Mammary microvascular endothelial cell (primary cell): ENCODE results near the gene PALM. TPM values are rescaled to one million over a fixed set of nuclear protein-coding genes. Genes with fewer than 3 reads are reported as not detected.

Source experiments
- total RNA-seq: library from RNA; depleted of rRNA; stranded (reverse); fragments of >200 nt; gene quantifications from 2 replicates; pipeline ENCODE4 v1.2.3, GENCODE V29; 2015

The PALM gene
- total RNA-seq: 5.9 and 6.9 TPM in 2 replicates

GRCh38 chr19:708154-709143 is at the start of gene PALM:
PALM (plus strand) TSS chr19:708935; CDS start chr19:709147, 212 bp downstream.

GRCh38 chr19:662962-663681 is 45.6 kb upstream of the PALM start, which contains the start of gene RNF126:
RNF126 (minus strand) TSS chr19:663214; CDS start chr19:663121, 93 bp downstream.

GRCh38 chr19:676339-677105 is 32.2 kb upstream of the PALM start, which contains the start of gene FSTL3:
FSTL3 (plus strand) TSS chr19:676392; CDS start chr19:676424, 32 bp downstream.

GRCh38 chr19:695352-695949 is 13.3 kb upstream of the PALM start, which contains the start of gene PRSS57:
PRSS57 (minus strand) TSS chr19:695452; CDS start chr19:695430, 22 bp downstream.

GRCh38 chr19:750640-751423 is 42.1 kb downstream of the PALM start, which contains the start of gene MISP:
MISP (plus strand) TSS chr19:751112; CDS start chr19:756947, 5,835 bp downstream.

GRCh38 chr19:796692-797527 is 88.2 kb downstream of the PALM start, which contains the start of gene PTBP1:
PTBP1 (plus strand) TSS chr19:797452; CDS start chr19:797498, 46 bp downstream.

Other genes starting within 250 kb of the PALM start
- 2.3 and 4.3 TPM in 2 replicates for gene SHC2, start 247.9 kb upstream of the PALM start, total RNA-seq
- 0.05 TPM in 1 of 2 replicates, not detected in the other for gene MADCAM1, start 212.4 kb upstream of the PALM start, total RNA-seq
- gene TPGS1, start 201.4 kb upstream of the PALM start, total RNA-seq: 40.9 and 48.2 TPM in 2 replicates
- 111 and 117 TPM in 2 replicates for gene CDC34, start 177.2 kb upstream of the PALM start, total RNA-seq
- gene GZMM, start 164.9 kb upstream of the PALM start, total RNA-seq: not detected in 2 replicates
- 537 and 604 TPM in 2 replicates for gene BSG, start 136.3 kb upstream of the PALM start, total RNA-seq
- 0.07 and 0.10 TPM in 2 replicates for gene HCN2, start 119.1 kb upstream of the PALM start, total RNA-seq
- gene POLRMT, start 75.4 kb upstream of the PALM start, total RNA-seq: 27.9 and 38.4 TPM in 2 replicates
- gene FGF22, start 69.1 kb upstream of the PALM start, total RNA-seq: not detected in 2 replicates
- 90.7 and 99.4 TPM in 2 replicates for gene RNF126, start 45.7 kb upstream of the PALM start, total RNA-seq
- gene FSTL3, start 32.5 kb upstream of the PALM start, total RNA-seq: 103 and 104 TPM in 2 replicates
- gene PRSS57, start 13.5 kb upstream of the PALM start, total RNA-seq: not detected in 2 replicates
- not detected in 2 replicates for gene MISP, start 42.2 kb downstream of the PALM start, total RNA-seq
- gene PTBP1, start 88.5 kb downstream of the PALM start, total RNA-seq: 303 and 434 TPM in 2 replicates
- gene PLPPR3, start 113.0 kb downstream of the PALM start, total RNA-seq: 0.25 TPM in 1 of 2 replicates, not detected in the other
- not detected in 2 replicates for gene AZU1, start 118.9 kb downstream of the PALM start, total RNA-seq
- not detected in 2 replicates for gene PRTN3, start 132.1 kb downstream of the PALM start, total RNA-seq
- not detected in 2 replicates for gene ELANE, start 143.4 kb downstream of the PALM start, total RNA-seq
- gene CFD, start 150.7 kb downstream of the PALM start, total RNA-seq: 0.40 and 1.4 TPM in 2 replicates
- 50.0 and 62.7 TPM in 2 replicates for gene MED16, start 184.3 kb downstream of the PALM start, total RNA-seq
- not detected in 2 replicates for gene RNU6-9, start 184.5 kb downstream of the PALM start, total RNA-seq
- 35.4 and 39.2 TPM in 2 replicates for gene R3HDM4, start 204.3 kb downstream of the PALM start, total RNA-seq
- gene KISS1R, start 208.4 kb downstream of the PALM start, total RNA-seq: not detected in 2 replicates
- 4.6 and 6.9 TPM in 2 replicates for gene ARID3A, start 217.1 kb downstream of the PALM start, total RNA-seq